Stomach (tissue), 9 donors: ENCODE results near the gene NSD2. TPM values are rescaled to one million over a fixed set of nuclear protein-coding genes. Genes with fewer than 3 reads are reported as not detected.
"Not testable (repeated sequence)": the region's sequence is repeated elsewhere in the genome, so short reads cannot be mapped to it uniquely, and the experiment has no call there.

Experiments used
- DNase-seq, 2 donors: peaks; one replicate each; pipeline versions ENCODE4 v3.0.0 to v3.0.0-alpha.2; 2013 to 2019
- H3K27ac ChIP-seq, 5 donors: fragments of 200-600 bp in 4 of 5; sonication (generic) in 4 of 5; one replicate each; pipeline ENCODE4 v1.5.1; 2013 to 2019; ENCODE audit warnings: mild to moderate bottlenecking in 1 of 5, moderate library complexity in 1 of 5
- H3K27me3 ChIP-seq, 3 donors: fragments of 200-600 bp; sonication (generic); one replicate each; pipeline ENCODE4 v1.5.1; 2017 to 2019; ENCODE audit warnings: mixed run types in 1 of 3
- H3K36me3 ChIP-seq, 4 donors: fragments of 200-600 bp; sonication (generic); 1 replicate in 3 of 4; 2 replicates in 1 of 4; pipeline ENCODE4 v1.5.1; 2016 to 2019
- H3K4me1 ChIP-seq, 4 donors: fragments of 200-600 bp; sonication (generic); one replicate each; pipeline ENCODE4 v1.5.1; 2016 to 2019
- H3K4me3 ChIP-seq, 4 donors: fragments of 200-600 bp; sonication (generic) in 3 of 4; one replicate each; pipeline ENCODE4 v1.5.1; 2016 to 2019; ENCODE audit warnings: mild to moderate bottlenecking in 1 of 4
- H3K9me3 ChIP-seq, 4 donors: fragments of 200-600 bp; sonication (generic); one replicate each; pipeline ENCODE4 v1.5.1; 2016 to 2019
- CTCF ChIP-seq, 7 experiments: fragments of 450-650 bp in 4 of 7; fragments of 200-600 bp in 3 of 7; sonication (generic) in 3 of 7; IDR thresholded peaks; one replicate each; pipeline ENCODE4 v1.5.1; 2016 to 2019; ENCODE audit warnings: antibody characterized with exemption in 7 of 7, control low read depth in 2 of 7, mild to moderate bottlenecking in 1 of 7
- EP300 ChIP-seq: sonication (generic); formaldehyde crosslinking; IDR thresholded peaks from one replicate; pipeline ENCODE4 v1.6.1; 2017; ENCODE audit warnings: antibody characterized with exemption
- POLR2A ChIP-seq, 4 donors: fragments of 450-650 bp; IDR thresholded peaks; one replicate each; pipeline ENCODE4 v1.6.1; 2016; ENCODE audit warnings: antibody characterized with exemption in 4 of 4, control low read depth in 2 of 4, mild to moderate bottlenecking in 1 of 4, moderate library complexity in 1 of 4
- POLR2AphosphoS5 ChIP-seq, 3 donors: sonication (generic); formaldehyde crosslinking; IDR thresholded peaks; one replicate each; pipeline ENCODE4 v1.6.1; 2016; ENCODE audit warnings: antibody characterized with exemption in 3 of 3
- WGBS, 5 donors: extraction: QIAGEN DNeasy Blood & Tissue Kit in 3 of 5; methylation state at CpG; one replicate each; pipeline versions ENCODE4 v1.1.5 to v1.1.7; 2013 to 2018; 5-methylcytosine and 5-hydroxymethylcytosine counted together
- intact Hi-C: fragments of 100-400 bp; cut with DNase I; formaldehyde crosslinking; loops from one replicate; pipeline ENCODE4 v1.15.1; 2023; ENCODE audit warnings: low total_unique reads
- polyA plus RNA-seq, 3 donors: library from polyadenylated mRNA; stranded (reverse); fragments of 200-250 nt; gene quantifications; one replicate each; pipeline ENCODE4 v1.2.3, GENCODE V29; 2013
- total RNA-seq, 5 donors: library from RNA; depleted of rRNA; stranded (reverse); fragments of >200 nt; gene quantifications; one replicate each; pipeline versions ENCODE4 v1.1.0 to v1.2.3, GENCODE V29; 2014 to 2016
- donor health status: healthy with polysubstance abuse.
- donor health status: Bipolar disorder and iron deficiency.
- donor health status: healthy.

Gene NSD2
- total and polyA plus RNA-seq, 8 donors = 4.9 to 176 (median 56.9) TPM

GRCh38 chr4:2009651-2010233 is 138.5 kb downstream of the NSD2 start:
- 4 to 7% (median 5%) methylated on average over 23 of the region's 23 CpGs for WGBS, 5 donors
- H3K27ac ChIP-seq = peak overlapping the region; percentile 93 to 100 (median 99)
- H3K4me3 ChIP-seq = peak overlapping the region; percentile 84 to 100 (median 98)
- peaks cover 20 to 39% (median 32%) of the 10 kb centered on the region in 4 donors for H3K4me1 ChIP-seq
- H3K27me3 ChIP-seq = no peaks in the 10 kb centered on the region
- TF ChIP-seq CTCF (IDR thresholded peaks at IDR 0.05) = peak in 3 of 7 experiments; percentile 5 to 37 (median 15)
- no peak for TF ChIP-seq POLR2AphosphoS5 (IDR thresholded peaks at IDR 0.05)
- H3K9me3 ChIP-seq = no peaks in the 10 kb centered on the region
- peaks cover 2 to 18% (median 16%) of the 10 kb centered on the region in 4 donors for H3K36me3 ChIP-seq
- DNase-seq = peak; percentile 76 to 88
- intact Hi-C loops = no loop called here

GRCh38 chr4:2011583-2011982 is 140.4 kb downstream of the NSD2 start:
- TF ChIP-seq POLR2A (IDR thresholded peaks at IDR 0.05) (no peak), EP300 (no peak)
- Histone ChIP-seq H3K36me3 (no peaks in the 10 kb centered on the region), H3K27ac (no peak overlapping the region), H3K4me3 (no peak overlapping the region), H3K27me3 (no peaks in the 10 kb centered on the region), H3K4me1 (peaks cover 20 to 29% (median 26%) of the 10 kb centered on the region in 4 donors), H3K9me3 (no peaks in the 10 kb centered on the region)
- WGBS, 5 donors = 85 to 94% (median 88%) methylated on average over 3 of the region's 3 CpGs
- no peak for DNase-seq
- intact Hi-C loops = no loop called here

- no peak for DNase-seq
- no peak overlapping the region for H3K27ac ChIP-seq
- intact Hi-C loops = no loop called here
- TF ChIP-seq EP300 = no peak
- no peak for TF ChIP-seq POLR2AphosphoS5 (IDR thresholded peaks at IDR 0.05)
- TF ChIP-seq POLR2A (IDR thresholded peaks at IDR 0.05) = no peak
- TF ChIP-seq CTCF (IDR thresholded peaks at IDR 0.05) = no peak
- peaks cover 0 to 12% (median 0%) of the 10 kb centered on the region in 3 donors for H3K27me3 ChIP-seq
- H3K4me3 ChIP-seq = no peak overlapping the region
- peaks cover 4 to 7% (median 5%) of the 10 kb centered on the region in 4 donors for H3K4me1 ChIP-seq
- H3K9me3 ChIP-seq = no peaks in the 10 kb centered on the region
- no peaks in the 10 kb centered on the region for H3K36me3 ChIP-seq
- 53 to 84% (median 74%) methylated on average over 4 of the region's 4 CpGs for WGBS, 5 donors
Observed at GRCh38 chr4:2015008-2015407, 143.8 kb downstream of the NSD2 start.

GRCh38 chr4:2021358-2022018 is 150.3 kb downstream of the NSD2 start:
- intact Hi-C loops, H3K9me3 ChIP-seq, H3K4me3 ChIP-seq, H3K27ac ChIP-seq, H3K4me1 ChIP-seq, H3K36me3 ChIP-seq: not testable (repeated sequence)
- peaks cover 0 to 38% (median 9%) of the 10 kb centered on the region in 3 donors for H3K27me3 ChIP-seq
- 25 to 37% (median 27%) methylated on average over 15 of the region's 15 CpGs for WGBS, 5 donors
- DNase-seq = peak in 1 of 2 donors; percentile 30

- intact Hi-C loops = no loop called here
- H3K4me3 ChIP-seq = no peak overlapping the region
- peaks cover 0 to 33% (median 9%) of the 10 kb centered on the region in 3 donors for H3K27me3 ChIP-seq
- no peaks in the 10 kb centered on the region for H3K4me1 ChIP-seq
- TF ChIP-seq CTCF (IDR thresholded peaks at IDR 0.05) = no peak
- no peak for TF ChIP-seq POLR2AphosphoS5 (IDR thresholded peaks at IDR 0.05)
- no peak for TF ChIP-seq EP300
- TF ChIP-seq POLR2A (IDR thresholded peaks at IDR 0.05) = no peak
- no peak overlapping the region for H3K27ac ChIP-seq
- H3K36me3 ChIP-seq = no peaks in the 10 kb centered on the region
- H3K9me3 ChIP-seq = peaks cover 0 to 8% (median 0%) of the 10 kb centered on the region in 4 donors
- no peak for DNase-seq
Observed at GRCh38 chr4:2024683-2025082, 153.5 kb downstream of the NSD2 start.
